Thoracic aorta (tissue), 2 donors: ENCODE results near the gene HSPB8. TPM values are rescaled to one million over a fixed set of nuclear protein-coding genes. Genes with fewer than 3 reads are reported as not detected.

Experiments
- ATAC-seq: fragments of 150-250 bp; one replicate; pipeline ENCODE4 v1.8.0; 2017; ENCODE audit warnings: low read depth; ENCODE audit not compliant: insufficient number of reproducible peaks, low FRiP score
- DNase-seq: peaks from one replicate; pipeline ENCODE4 v3.0.0-alpha.2; 2020; ENCODE audit warnings: low spot score
- H3K27ac ChIP-seq, 2 donors: fragments of 200-600 bp; sonication (generic); 1 replicate in 1 of 2; 2 replicates in 1 of 2; pipeline ENCODE4 v1.5.1; 2016; ENCODE audit warnings: mild to moderate bottlenecking in 2 of 2, moderate library complexity in 2 of 2
- H3K27me3 ChIP-seq: fragments of 200-600 bp; sonication (generic); replicated peaks from 2 replicates; pipeline ENCODE4 v1.6.0; 2016; ENCODE audit warnings: mild to moderate bottlenecking; ENCODE audit not compliant: insufficient read depth
- H3K36me3 ChIP-seq: fragments of 200-600 bp; sonication (generic); one replicate; pipeline ENCODE4 v1.5.1; 2016
- H3K4me1 ChIP-seq, 2 donors: fragments of 200-600 bp; sonication (generic); 1 replicate in 1 of 2; 2 replicates in 1 of 2; pipeline versions ENCODE4 v1.5.1 to v1.6.0; 2016; ENCODE audit warnings: low read depth in 2 of 2, mild to moderate bottlenecking in 1 of 2; ENCODE audit not compliant: control insufficient read depth in 1 of 2
- H3K4me3 ChIP-seq: fragments of 200-600 bp; sonication (generic); 2 replicates; pipeline ENCODE4 v1.5.1; 2016; ENCODE audit warnings: mild to moderate bottlenecking
- H3K9me3 ChIP-seq: fragments of 200-600 bp; sonication (generic); 2 replicates; pipeline ENCODE4 v1.5.1; 2016
- total RNA-seq, 2 donors: library from RNA; depleted of rRNA; stranded (reverse); fragments of >200 nt; gene quantifications; one replicate each; pipeline versions ENCODE4 v1.1.0 to v1.2.3, GENCODE V29; 2016
- TF ChIP-seq, protein P1 (sequence below): fragments of 200-600 bp; sonication (generic); IDR thresholded peaks from one replicate; pipeline ENCODE4 v1.5.1; 2019; ENCODE audit warnings: antibody characterized with exemption

HSPB8 gene
- total RNA-seq, 2 donors from 2014 or later: 108 to 172 TPM

GRCh38 chr12:119169150-119169549 is 9.6 kb upstream of the HSPB8 start:
- no peaks in the 10 kb centered on the region for H3K4me1 ChIP-seq
- no peaks in the 10 kb centered on the region for H3K9me3 ChIP-seq
- H3K36me3 ChIP-seq: no peaks in the 10 kb centered on the region
- no peak overlapping the region for H3K27ac ChIP-seq
- TF ChIP-seq, protein P1, sequence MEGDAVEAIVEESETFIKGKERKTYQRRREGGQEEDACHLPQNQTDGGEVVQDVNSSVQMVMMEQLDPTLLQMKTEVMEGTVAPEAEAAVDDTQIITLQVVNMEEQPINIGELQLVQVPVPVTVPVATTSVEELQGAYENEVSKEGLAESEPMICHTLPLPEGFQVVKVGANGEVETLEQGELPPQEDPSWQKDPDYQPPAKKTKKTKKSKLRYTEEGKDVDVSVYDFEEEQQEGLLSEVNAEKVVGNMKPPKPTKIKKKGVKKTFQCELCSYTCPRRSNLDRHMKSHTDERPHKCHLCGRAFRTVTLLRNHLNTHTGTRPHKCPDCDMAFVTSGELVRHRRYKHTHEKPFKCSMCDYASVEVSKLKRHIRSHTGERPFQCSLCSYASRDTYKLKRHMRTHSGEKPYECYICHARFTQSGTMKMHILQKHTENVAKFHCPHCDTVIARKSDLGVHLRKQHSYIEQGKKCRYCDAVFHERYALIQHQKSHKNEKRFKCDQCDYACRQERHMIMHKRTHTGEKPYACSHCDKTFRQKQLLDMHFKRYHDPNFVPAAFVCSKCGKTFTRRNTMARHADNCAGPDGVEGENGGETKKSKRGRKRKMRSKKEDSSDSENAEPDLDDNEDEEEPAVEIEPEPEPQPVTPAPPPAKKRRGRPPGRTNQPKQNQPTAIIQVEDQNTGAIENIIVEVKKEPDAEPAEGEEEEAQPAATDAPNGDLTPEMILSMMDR: no peak
- no peaks in the 10 kb centered on the region for H3K27me3 ChIP-seq
- DNase-seq: no peak
- H3K4me3 ChIP-seq: no peak overlapping the region
- no peak for ATAC-seq

- H3K36me3 ChIP-seq: no peaks in the 10 kb centered on the region
- H3K4me1 ChIP-seq: peaks cover 0 to 13% of the 10 kb centered on the region in 2 donors
- H3K27me3 ChIP-seq: no peaks in the 10 kb centered on the region
- TF ChIP-seq, protein P1: no peak
- H3K9me3 ChIP-seq: no peaks in the 10 kb centered on the region
- no peak overlapping the region for H3K27ac ChIP-seq
- no peak for ATAC-seq
- DNase-seq: no peak
- no peak overlapping the region for H3K4me3 ChIP-seq
Observed at GRCh38 chr12:119171291-119171690, 7.4 kb upstream of the HSPB8 start.

DNA sequence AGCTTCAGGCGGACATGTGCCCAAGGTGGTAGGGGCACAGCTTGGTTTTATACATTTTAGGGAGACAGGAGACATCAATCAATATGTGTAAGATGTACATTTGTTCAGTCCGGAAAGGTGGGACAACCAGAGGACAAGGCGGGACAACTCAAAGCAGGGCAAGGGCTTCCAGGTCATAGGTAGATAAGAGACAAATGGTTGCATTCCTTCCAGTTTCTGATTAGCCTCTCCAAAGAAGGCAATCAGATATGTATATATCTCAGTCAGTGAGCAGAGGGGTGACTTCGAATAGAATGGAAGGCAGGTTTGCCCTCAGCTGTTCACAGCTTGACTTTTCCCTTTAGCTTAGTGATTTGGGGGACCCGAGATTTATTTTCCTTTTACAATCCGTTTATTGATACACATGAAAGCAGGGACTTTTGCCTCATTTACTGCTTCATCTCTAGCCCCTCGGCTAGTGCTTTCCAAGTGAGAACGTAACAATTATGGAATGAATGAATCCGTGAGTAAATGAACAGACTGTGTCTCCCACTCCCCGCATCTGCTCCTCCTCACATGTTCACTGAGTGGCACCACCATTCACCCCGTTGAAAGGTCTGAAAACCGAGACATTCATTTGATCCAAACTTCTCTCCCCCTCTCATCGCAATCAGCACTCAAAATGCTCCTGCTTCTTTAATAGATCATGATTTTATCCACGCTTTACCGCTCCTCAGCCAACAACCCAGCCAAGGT is 6.9 kb upstream of the HSPB8 start:
- Histone ChIP-seq H3K36me3 (no peaks in the 10 kb centered on the region), H3K27me3 (no peaks in the 10 kb centered on the region), H3K9me3 (no peaks in the 10 kb centered on the region), H3K27ac (no peak overlapping the region), H3K4me1 (peaks cover 0 to 18% of the 10 kb centered on the region in 2 donors), H3K4me3 (no peak overlapping the region)
- TF ChIP-seq, protein P1: no peak
- ATAC-seq (no peak), DNase-seq (no peak)

DNA sequence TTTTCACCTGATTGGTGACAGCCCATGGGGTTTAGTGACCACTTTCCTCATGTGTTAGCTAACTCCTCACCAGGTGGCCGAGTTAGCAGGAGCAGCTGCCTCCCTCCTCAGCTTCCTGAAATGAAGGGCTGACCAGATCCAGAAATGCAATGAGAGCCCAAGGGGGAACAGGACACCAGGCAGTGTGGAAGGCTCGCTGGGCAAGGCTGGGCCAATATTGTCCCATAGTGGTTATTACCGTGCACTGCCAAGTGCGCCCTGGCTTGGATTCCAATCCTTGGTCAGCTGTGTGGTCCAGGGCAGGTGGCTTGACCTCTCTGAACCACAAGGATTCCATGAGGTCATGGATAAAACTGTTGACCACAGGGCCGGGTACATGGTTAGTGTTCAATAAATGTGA is 3.6 kb upstream of the HSPB8 start:
- Histone ChIP-seq H3K4me1 (peaks cover 9 to 34% of the 10 kb centered on the region in 2 donors), H3K27ac (peak overlapping the region; percentile 95 to 98), H3K36me3 (no peaks in the 10 kb centered on the region), H3K27me3 (no peaks in the 10 kb centered on the region), H3K4me3 (no peak overlapping the region), H3K9me3 (no peaks in the 10 kb centered on the region)
- no peak for ATAC-seq
- DNase-seq: no peak
- TF ChIP-seq, protein P1: no peak

- TF ChIP-seq, protein P1: no peak
- no peaks in the 10 kb centered on the region for H3K36me3 ChIP-seq
- ATAC-seq (peak; percentile 51), DNase-seq (peak; percentile 95)
- peak overlapping the region; percentile 68 for H3K4me3 ChIP-seq
- H3K4me1 ChIP-seq: peaks cover 9 to 35% of the 10 kb centered on the region in 2 donors
- no peaks in the 10 kb centered on the region for H3K9me3 ChIP-seq
- H3K27ac ChIP-seq: peak overlapping the region; percentile 95 to 98
- H3K27me3 ChIP-seq: no peaks in the 10 kb centered on the region
Observed at GRCh38 chr12:119176267-119177055, 2.3 kb upstream of the HSPB8 start.
